Neural progenitor cell (in vitro differentiated cells): ENCODE measurements around the gene SPRY4.

ENCODE experiments used
- CTCF ChIP-seq: fragments of 200-600 bp; sonication (generic); IDR thresholded peaks from 2 replicates; pipeline ENCODE4 v1.5.1; 2017; ENCODE audit warnings: antibody characterized with exemption, mild to moderate bottlenecking
- EZH2 ChIP-seq: fragments of 200-600 bp; sonication (generic); IDR thresholded peaks from 2 replicates; pipeline ENCODE4 v1.6.1; 2017; ENCODE audit warnings: antibody characterized with exemption, mild to moderate bottlenecking, moderate library complexity

GRCh38 chr5:142306077-142306502, 18.7 kb downstream of the SPRY4 start:
- TF ChIP-seq EZH2 (no peak), CTCF (no peak)
